MG63 (cell line): ENCODE results near the gene C3orf62. TPM values are rescaled to one million over a fixed set of nuclear protein-coding genes. Genes with fewer than 3 reads are reported as not detected.
"Not testable (repeated sequence)": the region's sequence is repeated elsewhere in the genome, so short reads cannot be mapped to it uniquely, and the experiment has no call there.

Source experiments
- DNase-seq: peaks from one replicate; pipeline ENCODE4 v3.0.0-alpha.2; 2020
- H3K27me3 ChIP-seq: fragments of 250-450 bp; sonication (Bioruptor Pico); 2 replicates; pipeline ENCODE4 v1.5.1; 2020; ENCODE audit warnings: mild to moderate bottlenecking, moderate library complexity
- H3K36me3 ChIP-seq: fragments of 250-450 bp; sonication (Bioruptor Pico); 2 replicates; pipeline ENCODE4 v1.5.1; 2020; ENCODE audit warnings: mild to moderate bottlenecking, moderate library complexity
- H3K4me3 ChIP-seq: fragments of 250-450 bp; sonication (Bioruptor Pico); 2 replicates; pipeline ENCODE4 v1.5.1; 2020; ENCODE audit warnings: mild to moderate bottlenecking, moderate library complexity
- H3K9me3 ChIP-seq: fragments of 250-450 bp; sonication (Bioruptor Pico); 2 replicates; pipeline ENCODE4 v1.5.1; 2020; ENCODE audit warnings: mild to moderate bottlenecking, moderate library complexity
- total RNA-seq: library from RNA; depleted of rRNA; stranded (reverse); fragments of >200 nt; shearing (Covaris generic); gene quantifications from 2 replicates; pipeline ENCODE4 v1.2.3, GENCODE V29; 2014; ENCODE audit warnings: low replicate concordance; rRNA removed

C3orf62 gene
- total RNA-seq, 1 experiment from 2014 or later = 2.7 TPM

- H3K27me3 ChIP-seq, H3K4me3 ChIP-seq, H3K36me3 ChIP-seq, H3K9me3 ChIP-seq, DNase-seq: not testable (repeated sequence)
Observed at GRCh38 chr3:49240091-49240490, 36.9 kb downstream of the C3orf62 start.

GRCh38 chr3:49238274-49239127 lies 38.5 kb downstream of the C3orf62 start:
- Histone ChIP-seq H3K9me3 (no peaks in the 10 kb centered on the region), H3K36me3 (no peaks in the 10 kb centered on the region)
- DNase-seq = no peak

GRCh38 chr3:49237344-49237743 lies 39.7 kb downstream of the C3orf62 start:
- Histone ChIP-seq H3K4me3 (no peak overlapping the region), H3K27me3 (no peaks in the 10 kb centered on the region), H3K36me3 (no peaks in the 10 kb centered on the region), H3K9me3 (no peaks in the 10 kb centered on the region)
- DNase-seq = no peak

More at GRCh38 chr3:49238274-49239127, 38.5 kb downstream of the C3orf62 start:
- no peak overlapping the region for H3K4me3 ChIP-seq
- no peaks in the 10 kb centered on the region for H3K27me3 ChIP-seq

GRCh38 chr3:49236226-49236625 lies 40.8 kb downstream of the C3orf62 start:
- Histone ChIP-seq H3K27me3 (no peaks in the 10 kb centered on the region), H3K4me3 (no peak overlapping the region), H3K9me3 (no peaks in the 10 kb centered on the region), H3K36me3 (no peaks in the 10 kb centered on the region)
- no peak for DNase-seq

GRCh38 chr3:49228817-49229216 lies 48.2 kb downstream of the C3orf62 start:
- not testable (repeated sequence) for H3K9me3 ChIP-seq, H3K27me3 ChIP-seq, DNase-seq, H3K36me3 ChIP-seq, H3K4me3 ChIP-seq

GRCh38 chr3:49222002-49222401 lies 55.0 kb downstream of the C3orf62 start:
- DNase-seq = no peak
- Histone ChIP-seq H3K9me3 (no peaks in the 10 kb centered on the region), H3K4me3 (no peak overlapping the region), H3K36me3 (no peaks in the 10 kb centered on the region), H3K27me3 (no peaks in the 10 kb centered on the region)

- H3K4me3 ChIP-seq, DNase-seq, H3K36me3 ChIP-seq, H3K9me3 ChIP-seq, H3K27me3 ChIP-seq: not testable (repeated sequence)
Observed at GRCh38 chr3:49220985-49221563, 56.0 kb downstream of the C3orf62 start.

- Histone ChIP-seq H3K4me3 (no peak overlapping the region), H3K9me3 (no peaks in the 10 kb centered on the region; the same call in 1 of the 2 replicates), H3K36me3 (no peaks in the 10 kb centered on the region), H3K27me3 (no peaks in the 10 kb centered on the region)
- DNase-seq = no peak
Observed at GRCh38 chr3:49219132-49219531, 57.9 kb downstream of the C3orf62 start.

Other genes with a start within 250 kb of the C3orf62 start
- gene IMPDH2, start 247.8 kb downstream of the C3orf62 start, total RNA-seq = 304 and 356 TPM in 2 replicates
- gene QRICH1, start 183.2 kb downstream of the C3orf62 start, total RNA-seq = 69.4 and 77.3 TPM in 2 replicates
- 97.3 and 152 TPM in 2 replicates for gene QARS1, start 172.5 kb downstream of the C3orf62 start, total RNA-seq
- 31.5 and 120 TPM in 2 replicates for gene USP19, start 156.4 kb downstream of the C3orf62 start, total RNA-seq
- gene LAMB2, start 144.2 kb downstream of the C3orf62 start, total RNA-seq = 32.7 and 99.4 TPM in 2 replicates
- 36.4 and 39.6 TPM in 2 replicates for gene CCDC71, start 110.9 kb downstream of the C3orf62 start, total RNA-seq
- 7.6 and 8.8 TPM in 2 replicates for gene KLHDC8B, start 105.6 kb downstream of the C3orf62 start, total RNA-seq
- 22.7 and 30.3 TPM in 2 replicates for gene USP4, start 62.8 kb upstream of the C3orf62 start, total RNA-seq
- gene GPX1, start 81.1 kb upstream of the C3orf62 start, total RNA-seq = 74.0 and 247 TPM in 2 replicates
- gene RHOA, start 134.7 kb upstream of the C3orf62 start, total RNA-seq = 495 and 617 TPM in 2 replicates
- gene TCTA, start 135.2 kb upstream of the C3orf62 start, total RNA-seq = 22.3 and 22.6 TPM in 2 replicates
- gene AMT, start 145.2 kb upstream of the C3orf62 start, total RNA-seq = 1.2 TPM in 1 of 2 replicates, not detected in the other
- gene NICN1, start 152.1 kb upstream of the C3orf62 start, total RNA-seq = 13.9 and 19.9 TPM in 2 replicates
- gene DAG1, start 193.0 kb upstream of the C3orf62 start, total RNA-seq = 43.5 and 52.3 TPM in 2 replicates